ENCODE results near the gene ARHGEF7. TPM values are rescaled to one million over a fixed set of nuclear protein-coding genes. Genes with fewer than 3 reads are reported as not detected.
A peak's percentile ranks its signal among the peaks of the same experiment; 100 is the strongest.

ARHGEF7 gene
- total RNA-seq, 4 donors from 2014 or later, result 88.7 to 119 (median 110) TPM

DNA sequence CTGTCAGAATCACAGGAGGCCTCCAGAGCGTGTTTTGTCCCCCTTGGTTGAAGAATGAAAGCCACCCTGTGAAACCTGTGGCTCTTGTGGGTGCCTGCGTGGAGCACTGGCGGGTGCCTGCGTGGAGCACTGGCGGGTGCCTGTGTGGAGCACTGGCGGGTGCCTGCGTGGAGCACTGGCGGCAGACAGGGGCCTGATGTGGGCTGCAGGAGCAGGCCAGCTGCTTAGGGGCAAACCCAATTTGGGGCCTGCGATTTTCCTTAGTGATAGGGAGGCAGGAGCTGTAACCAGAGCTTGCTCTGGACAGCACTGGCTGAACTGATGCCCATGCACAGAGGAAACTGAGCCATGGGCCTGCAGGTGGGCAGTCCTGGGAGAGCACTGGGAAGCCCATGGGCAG, 24.3 kb downstream of the ARHGEF7 start:
- Histone ChIP-seq H3K4me1 (peaks cover 0 to 6% (median 0%) of the 10 kb centered on the region in 4 donors), H3K27me3 (no peaks in the 10 kb centered on the region), H3K27ac (no peak overlapping the region), H3K9me3 (no peaks in the 10 kb centered on the region), H3K4me3 (no peak overlapping the region), H3K36me3 (no peaks in the 10 kb centered on the region)
- 94% methylated on average over 9 of the region's 9 CpGs for WGBS, 2 donors
- TF ChIP-seq, protein P1, sequence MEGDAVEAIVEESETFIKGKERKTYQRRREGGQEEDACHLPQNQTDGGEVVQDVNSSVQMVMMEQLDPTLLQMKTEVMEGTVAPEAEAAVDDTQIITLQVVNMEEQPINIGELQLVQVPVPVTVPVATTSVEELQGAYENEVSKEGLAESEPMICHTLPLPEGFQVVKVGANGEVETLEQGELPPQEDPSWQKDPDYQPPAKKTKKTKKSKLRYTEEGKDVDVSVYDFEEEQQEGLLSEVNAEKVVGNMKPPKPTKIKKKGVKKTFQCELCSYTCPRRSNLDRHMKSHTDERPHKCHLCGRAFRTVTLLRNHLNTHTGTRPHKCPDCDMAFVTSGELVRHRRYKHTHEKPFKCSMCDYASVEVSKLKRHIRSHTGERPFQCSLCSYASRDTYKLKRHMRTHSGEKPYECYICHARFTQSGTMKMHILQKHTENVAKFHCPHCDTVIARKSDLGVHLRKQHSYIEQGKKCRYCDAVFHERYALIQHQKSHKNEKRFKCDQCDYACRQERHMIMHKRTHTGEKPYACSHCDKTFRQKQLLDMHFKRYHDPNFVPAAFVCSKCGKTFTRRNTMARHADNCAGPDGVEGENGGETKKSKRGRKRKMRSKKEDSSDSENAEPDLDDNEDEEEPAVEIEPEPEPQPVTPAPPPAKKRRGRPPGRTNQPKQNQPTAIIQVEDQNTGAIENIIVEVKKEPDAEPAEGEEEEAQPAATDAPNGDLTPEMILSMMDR (IDR thresholded peaks at IDR 0.05), result no peak
- TF ChIP-seq EP300 (IDR thresholded peaks at IDR 0.05), result no peak
- no peak for TF ChIP-seq POLR2A (IDR thresholded peaks at IDR 0.05)
- no peak for DNase-seq (ENCODE audit: low spot score in 2 of 2)

DNA sequence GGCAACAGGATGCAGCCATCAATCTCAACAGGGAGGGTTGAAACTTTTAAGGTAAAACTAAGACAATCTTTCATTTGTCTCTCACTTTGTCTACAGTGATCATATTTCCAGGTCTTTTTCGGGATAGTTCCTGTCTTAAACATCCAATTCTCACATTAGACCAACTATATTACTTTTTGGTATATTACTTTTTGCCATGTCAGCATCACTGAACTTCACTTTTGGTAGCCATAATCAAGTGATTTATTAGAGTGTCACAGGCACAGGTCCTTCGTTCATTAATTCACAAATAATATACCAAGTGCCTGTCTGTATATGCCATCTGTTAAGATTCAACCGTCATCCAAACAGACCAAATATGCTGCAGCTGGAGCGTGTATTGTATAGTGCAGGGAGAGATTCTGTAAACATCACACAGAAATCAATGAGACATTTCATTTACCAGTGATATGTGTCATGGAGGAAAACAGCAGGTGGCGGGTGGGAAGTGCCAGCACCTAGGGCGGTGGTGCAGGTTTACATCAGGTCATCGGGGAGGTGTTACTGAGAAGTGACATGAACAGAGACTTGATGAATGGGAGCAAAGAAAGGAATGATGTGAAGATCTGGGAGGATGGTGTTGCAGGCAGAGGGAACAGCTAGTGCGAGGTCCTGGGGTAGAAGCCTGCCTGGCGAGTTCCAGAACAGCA, 24.9 kb downstream of the ARHGEF7 start:
- no peaks in the 10 kb centered on the region for H3K27me3 ChIP-seq
- TF ChIP-seq, protein P1 (IDR thresholded peaks at IDR 0.05), result no peak
- TF ChIP-seq POLR2A (IDR thresholded peaks at IDR 0.05) (no peak), EP300 (IDR thresholded peaks at IDR 0.05) (no peak)
- no peak for DNase-seq (ENCODE audit: low spot score in 2 of 2)
- no peaks in the 10 kb centered on the region for H3K9me3 ChIP-seq
- H3K27ac ChIP-seq, result no peak overlapping the region
- peaks cover 0 to 6% (median 0%) of the 10 kb centered on the region in 4 donors for H3K4me1 ChIP-seq
- no peak overlapping the region for H3K4me3 ChIP-seq
- WGBS, 2 donors, result 88 to 89% methylated on average over 9 of the region's 9 CpGs
- H3K36me3 ChIP-seq, result no peaks in the 10 kb centered on the region

DNA sequence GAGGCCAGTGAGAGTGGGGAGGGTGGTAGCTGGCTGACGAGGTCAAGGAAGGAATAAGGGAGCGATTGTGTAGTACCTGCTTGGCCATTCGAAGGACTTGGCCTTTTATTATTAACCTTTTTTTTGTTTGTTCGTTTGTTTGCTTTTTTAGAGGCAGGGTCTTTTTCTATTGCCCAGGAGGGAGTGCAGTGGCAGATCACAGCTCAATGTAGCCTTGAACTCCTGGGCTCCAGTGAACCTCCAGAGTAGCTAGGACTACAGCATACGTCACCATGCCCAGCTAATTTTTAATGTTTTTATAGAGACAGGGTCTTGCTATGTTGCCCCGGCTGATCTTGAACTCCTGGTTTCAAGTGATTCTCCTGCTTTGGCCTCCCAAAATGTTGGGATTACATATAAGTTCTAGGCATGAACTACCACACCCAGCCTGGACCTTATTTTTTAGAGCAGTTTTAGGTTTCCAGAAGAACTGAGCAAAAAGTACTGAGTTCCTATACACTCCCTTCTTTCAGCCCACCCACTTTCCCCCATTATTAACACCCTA, 25.5 kb downstream of the ARHGEF7 start:
- 82 to 89% methylated on average over 6 of the region's 6 CpGs for WGBS, 2 donors
- no peak overlapping the region for H3K4me3 ChIP-seq
- no peaks in the 10 kb centered on the region for H3K27me3 ChIP-seq
- no peaks in the 10 kb centered on the region for H3K9me3 ChIP-seq
- no peak overlapping the region for H3K27ac ChIP-seq
- no peaks in the 10 kb centered on the region for H3K36me3 ChIP-seq
- DNase-seq (ENCODE audit: low spot score in 2 of 2), result no peak
- no peak for TF ChIP-seq POLR2A (IDR thresholded peaks at IDR 0.05)
- TF ChIP-seq EP300 (IDR thresholded peaks at IDR 0.05), result no peak
- TF ChIP-seq, protein P1 (IDR thresholded peaks at IDR 0.05), result no peak
- H3K4me1 ChIP-seq, result peaks cover 0 to 6% (median 0%) of the 10 kb centered on the region in 4 donors

DNA sequence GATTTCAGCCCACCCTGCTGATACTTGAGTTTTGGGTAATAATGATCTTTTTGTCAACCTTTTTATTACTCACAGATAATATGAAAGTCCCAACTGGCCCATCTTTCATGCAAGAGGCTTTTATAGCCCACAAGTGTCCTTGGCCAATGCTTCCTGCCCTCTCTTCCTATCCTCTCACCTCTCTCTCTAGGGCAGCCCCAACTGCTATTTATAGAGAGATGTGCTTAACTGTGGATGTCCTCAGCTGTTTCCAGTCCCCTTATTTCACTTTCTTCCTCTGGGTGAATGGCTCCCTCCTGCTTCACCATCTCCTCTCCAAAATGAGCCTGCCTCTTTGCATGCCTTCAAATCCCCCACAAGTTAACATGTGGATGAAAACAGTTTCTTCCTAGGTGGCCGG, 27.4 kb downstream of the ARHGEF7 start:
- H3K4me3 ChIP-seq, result no peak overlapping the region
- no peaks in the 10 kb centered on the region for H3K27me3 ChIP-seq
- 70 to 92% methylated on average over 1 of the region's 1 CpG for WGBS, 2 donors
- no peaks in the 10 kb centered on the region for H3K9me3 ChIP-seq
- TF ChIP-seq, protein P1 (IDR thresholded peaks at IDR 0.05), result no peak
- no peak for TF ChIP-seq EP300 (IDR thresholded peaks at IDR 0.05)
- TF ChIP-seq POLR2A (IDR thresholded peaks at IDR 0.05), result no peak
- H3K27ac ChIP-seq, result no peak overlapping the region
- H3K4me1 ChIP-seq, result peaks cover 0 to 6% (median 0%) of the 10 kb centered on the region in 4 donors
- H3K36me3 ChIP-seq, result no peaks in the 10 kb centered on the region
- no peak for DNase-seq (ENCODE audit: low spot score in 2 of 2)

DNA sequence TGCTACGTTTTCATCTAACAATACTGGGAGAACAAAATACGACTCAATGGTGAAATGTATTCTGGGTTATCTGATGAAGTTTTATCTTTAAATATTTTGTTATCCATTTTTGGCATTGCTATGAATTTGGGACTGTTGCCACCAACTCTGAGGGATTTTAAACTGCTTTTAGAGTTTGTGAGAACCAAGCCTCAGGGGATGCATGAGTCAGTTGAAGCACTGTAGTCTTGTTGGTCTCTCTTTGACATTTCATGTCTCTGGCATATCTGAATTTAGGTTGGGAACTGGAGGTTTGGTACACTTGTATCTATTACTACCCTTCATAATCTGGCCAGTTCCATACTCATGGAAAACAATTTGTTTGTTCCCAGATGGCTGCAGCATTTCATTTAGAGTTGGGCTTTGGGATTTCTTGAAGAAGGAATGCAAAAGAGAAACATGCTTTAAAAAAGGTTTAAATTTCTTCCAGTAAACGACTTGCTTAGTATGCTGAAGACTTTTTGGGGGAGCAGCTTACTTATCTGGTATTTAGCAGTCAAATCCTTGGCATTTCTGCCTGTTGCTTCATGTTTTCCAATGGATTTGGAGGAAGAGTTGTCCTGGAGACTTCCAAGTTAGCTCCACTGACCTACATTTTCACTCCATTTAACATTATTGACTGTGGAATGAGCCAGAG, 28.9 kb downstream of the ARHGEF7 start:
- Histone ChIP-seq H3K27ac (peak overlapping the region in 1 of 4 donors; percentile 28), H3K4me3 (no peak overlapping the region), H3K9me3 (no peaks in the 10 kb centered on the region), H3K4me1 (peaks cover 0 to 6% (median 0%) of the 10 kb centered on the region in 4 donors), H3K36me3 (no peaks in the 10 kb centered on the region), H3K27me3 (no peaks in the 10 kb centered on the region)
- WGBS, 2 donors, result 54 to 66% methylated on average over 3 of the region's 3 CpGs
- no peak for TF ChIP-seq POLR2A (IDR thresholded peaks at IDR 0.05)
- no peak for TF ChIP-seq EP300 (IDR thresholded peaks at IDR 0.05)
- TF ChIP-seq, protein P1 (IDR thresholded peaks at IDR 0.05), result no peak
- no peak for DNase-seq (ENCODE audit: low spot score in 2 of 2)
